Activated CD8-positive, alpha-beta memory T cell treated with anti-CD3 and anti-CD28 coated beads, Interleukin-2, amount 50 U/mL, for 48 hours (primary cell): ENCODE data around the gene AP2S1.
"Not testable (repeated sequence)": the region's sequence is repeated elsewhere in the genome, so short reads cannot be mapped to it uniquely, and the experiment has no call there.

Experiments
- DNase-seq: peaks from one replicate; pipeline ENCODE4 v3.0.0-alpha.2; 2020

The AP2S1 gene

GRCh38 chr19:46839752-46840497 lies 10.7 kb downstream of the AP2S1 start:
- DNase-seq = no peak

GRCh38 chr19:46838160-46838559 lies 12.5 kb downstream of the AP2S1 start:
- DNase-seq = no peak

- DNase-seq = no peak
These were observed 15.7 kb downstream of the AP2S1 start for GRCh38 chr19:46834984-46835383.

GRCh38 chr19:46834121-46834520 lies 16.5 kb downstream of the AP2S1 start:
- DNase-seq = no peak

GRCh38 chr19:46830864-46831263 lies 19.8 kb downstream of the AP2S1 start:
- DNase-seq = no peak

- no peak for DNase-seq
These were observed 22.2 kb downstream of the AP2S1 start for GRCh38 chr19:46828484-46828883.

GRCh38 chr19:46825731-46826055 lies 25.0 kb downstream of the AP2S1 start:
- DNase-seq = no peak

- no peak for DNase-seq
These were observed 25.5 kb downstream of the AP2S1 start for GRCh38 chr19:46824890-46825730.

GRCh38 chr19:46823049-46823448 lies 27.6 kb downstream of the AP2S1 start:
- DNase-seq = no peak

- not testable (repeated sequence) for DNase-seq
These were observed 28.2 kb downstream of the AP2S1 start for GRCh38 chr19:46822410-46822787.

GRCh38 chr19:46821512-46822409 lies 28.9 kb downstream of the AP2S1 start:
- peak; percentile 77 for DNase-seq

GRCh38 chr19:46818812-46819211 lies 31.8 kb downstream of the AP2S1 start:
- DNase-seq = no peak

- DNase-seq = no peak
These were observed 34.6 kb downstream of the AP2S1 start for GRCh38 chr19:46815833-46816627.

- DNase-seq = no peak
These were observed 36.7 kb downstream of the AP2S1 start for GRCh38 chr19:46813839-46814358.

GRCh38 chr19:46812977-46813838 lies 37.4 kb downstream of the AP2S1 start:
- DNase-seq = no peak

GRCh38 chr19:46809534-46810272 lies 40.9 kb downstream of the AP2S1 start:
- no peak for DNase-seq

- DNase-seq = no peak
These were observed 44.0 kb downstream of the AP2S1 start for GRCh38 chr19:46806656-46807055.

GRCh38 chr19:46804432-46804831 lies 46.2 kb downstream of the AP2S1 start:
- not testable (repeated sequence) for DNase-seq

- no peak for DNase-seq
These were observed 47.1 kb downstream of the AP2S1 start for GRCh38 chr19:46803555-46803954.

- no peak for DNase-seq
These were observed 48.5 kb downstream of the AP2S1 start for GRCh38 chr19:46802152-46802551.
